ENCODE measurements around the gene NRDC. TPM values are rescaled to one million over a fixed set of nuclear protein-coding genes. Genes with fewer than 3 reads are reported as not detected.

The NRDC gene
- total RNA-seq, 1 experiment from 2014 or later, result 147 TPM

DNA sequence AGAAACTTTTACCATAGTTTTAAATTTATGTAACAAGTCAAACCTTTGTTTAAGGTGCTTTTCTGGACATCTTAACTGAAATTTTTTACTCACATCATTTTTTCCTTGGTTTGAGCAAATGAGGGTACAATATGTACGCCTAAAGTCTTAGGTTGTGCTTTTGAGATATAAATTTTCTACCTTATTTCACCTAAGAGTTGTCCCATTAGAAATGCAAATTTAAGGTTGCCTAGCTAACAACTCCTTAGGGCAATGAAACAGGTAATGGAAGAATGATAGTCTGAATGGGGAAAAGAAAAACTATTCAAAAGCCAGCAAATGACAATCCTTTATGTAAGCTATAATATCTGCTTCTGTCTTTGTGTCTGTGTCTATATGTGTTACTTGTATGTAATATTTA is 19.6 kb downstream of the NRDC start:
- no peak overlapping the region for H4K8ac ChIP-seq (replicated peaks; ENCODE audit: insufficient read length, low read depth, low read length)
- H2AFZ ChIP-seq (ENCODE audit: low read length), result no peak overlapping the region
- no peak overlapping the region for H3K23ac ChIP-seq (ENCODE audit: insufficient read length, low read depth, low read length)
- H3K9me3 ChIP-seq (ENCODE audit: control insufficient read depth, low read depth, low read length), result no peaks in the 10 kb centered on the region
- no peak overlapping the region for H2BK5ac ChIP-seq (ENCODE audit: insufficient read length, low read length)
- H3K27me3 ChIP-seq (ENCODE audit: insufficient read depth, low read length), result no peaks in the 10 kb centered on the region
- H3K79me1 ChIP-seq (ENCODE audit: insufficient read depth, low read depth, low read length, poor library complexity, severe bottlenecking), result peaks cover 11% of the 10 kb centered on the region
- Mint-ChIP-seq H3K27ac (peak overlapping the region in 2 of 3 experiments; percentile 22 to 84; a peak in 3 of 7 replicates), H3K9me3 (no peaks in the 10 kb centered on the region), H3K27me3 (ENCODE audit: low read depth) (no peaks in the 10 kb centered on the region), H3K36me3 (ENCODE audit: insufficient read depth in 1 of 3, low read depth in 3 of 3) (peaks cover 5 to 10% (median 10%) of the 10 kb centered on the region in 3 experiments; a peak in 6 of 7 replicates), H3K4me3 (no peak overlapping the region; a peak in 1 of 5 replicates), H3K4me1 (peaks cover 30% of the 10 kb centered on the region in 2 experiments)
- H3K27ac ChIP-seq (ENCODE audit: insufficient read length, low read depth, low read length), result peak overlapping the region; percentile 29
- peak overlapping the region; percentile 44 for H3K4me2 ChIP-seq (ENCODE audit: insufficient read depth, insufficient read length, low read length)
- H4K20me1 ChIP-seq (ENCODE audit: control insufficient read depth, insufficient read depth, insufficient read length), result no peaks in the 10 kb centered on the region
- no peaks in the 10 kb centered on the region for H3K23me2 ChIP-seq (ENCODE audit: insufficient read length, low read depth, low read length, poor library complexity, severe bottlenecking)
- no peak overlapping the region for H3K4ac ChIP-seq (ENCODE audit: low read depth, low read length)
- H2BK15ac ChIP-seq (ENCODE audit: low read depth, low read length), result no peak overlapping the region
- H3K56ac ChIP-seq (ENCODE audit: insufficient read length, low read depth, low read length), result no peak overlapping the region
- H2BK12ac ChIP-seq (ENCODE audit: insufficient read length, low read depth, low read length), result no peak overlapping the region
- H4K91ac ChIP-seq (ENCODE audit: insufficient read length, low read depth, low read length), result no peak overlapping the region
- no peak for DNase-seq
- WGBS (ENCODE audit: extremely low coverage, insufficient read length, low lambda C conversion rate), result no CpG with 5 or more reads among the region's 1 CpG
- H2BK120ac ChIP-seq (ENCODE audit: low read depth, low read length, poor library complexity, severe bottlenecking), result no peak overlapping the region
- no peak overlapping the region for H3K9ac ChIP-seq (ENCODE audit: extremely low read depth, insufficient read length, low read length)
- H2AK5ac ChIP-seq (ENCODE audit: insufficient read length, low read length), result no peak overlapping the region
- peaks cover 6% of the 10 kb centered on the region; the same call in 1 of the 2 replicates for H3K79me2 ChIP-seq (ENCODE audit: insufficient read depth, low read length)
- no peak overlapping the region for H3T11ph ChIP-seq (ENCODE audit: low read length)
- TF ChIP-seq, protein P1, sequence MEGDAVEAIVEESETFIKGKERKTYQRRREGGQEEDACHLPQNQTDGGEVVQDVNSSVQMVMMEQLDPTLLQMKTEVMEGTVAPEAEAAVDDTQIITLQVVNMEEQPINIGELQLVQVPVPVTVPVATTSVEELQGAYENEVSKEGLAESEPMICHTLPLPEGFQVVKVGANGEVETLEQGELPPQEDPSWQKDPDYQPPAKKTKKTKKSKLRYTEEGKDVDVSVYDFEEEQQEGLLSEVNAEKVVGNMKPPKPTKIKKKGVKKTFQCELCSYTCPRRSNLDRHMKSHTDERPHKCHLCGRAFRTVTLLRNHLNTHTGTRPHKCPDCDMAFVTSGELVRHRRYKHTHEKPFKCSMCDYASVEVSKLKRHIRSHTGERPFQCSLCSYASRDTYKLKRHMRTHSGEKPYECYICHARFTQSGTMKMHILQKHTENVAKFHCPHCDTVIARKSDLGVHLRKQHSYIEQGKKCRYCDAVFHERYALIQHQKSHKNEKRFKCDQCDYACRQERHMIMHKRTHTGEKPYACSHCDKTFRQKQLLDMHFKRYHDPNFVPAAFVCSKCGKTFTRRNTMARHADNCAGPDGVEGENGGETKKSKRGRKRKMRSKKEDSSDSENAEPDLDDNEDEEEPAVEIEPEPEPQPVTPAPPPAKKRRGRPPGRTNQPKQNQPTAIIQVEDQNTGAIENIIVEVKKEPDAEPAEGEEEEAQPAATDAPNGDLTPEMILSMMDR (conservative IDR thresholded peaks at IDR 0.05), result no peak
- no peak overlapping the region for H3K14ac ChIP-seq (ENCODE audit: insufficient read depth, low read length)
- H3K18ac ChIP-seq (ENCODE audit: insufficient read length, low read depth, low read length), result no peak overlapping the region
- H4K5ac ChIP-seq (ENCODE audit: insufficient read length, low read depth, low read length), result no peak overlapping the region
- peaks cover 8% of the 10 kb centered on the region; the same call in 1 of the 2 replicates for H3K4me1 ChIP-seq (ENCODE audit: insufficient read depth, low read length)
- H2BK20ac ChIP-seq (ENCODE audit: low read depth, low read length, poor library complexity, severe bottlenecking), result no peak overlapping the region

Measured in H9 (cell line).